Right kidney (tissue), 1 donor: ENCODE measurements around the gene LIPC.

Experiments used
- DNase-seq: peaks from one replicate; pipeline ENCODE4 v3.0.0-alpha.2; 2016

Gene LIPC

GRCh38 chr15:58495891-58496408, 64.2 kb downstream of the LIPC start:
- DNase-seq, result no peak

- no peak for DNase-seq
Measured at GRCh38 chr15:58497046-58497785, 65.4 kb downstream of the LIPC start.

GRCh38 chr15:58498821-58499580, 67.2 kb downstream of the LIPC start:
- no peak for DNase-seq

GRCh38 chr15:58501006-58501405, 69.2 kb downstream of the LIPC start:
- no peak for DNase-seq

DNA sequence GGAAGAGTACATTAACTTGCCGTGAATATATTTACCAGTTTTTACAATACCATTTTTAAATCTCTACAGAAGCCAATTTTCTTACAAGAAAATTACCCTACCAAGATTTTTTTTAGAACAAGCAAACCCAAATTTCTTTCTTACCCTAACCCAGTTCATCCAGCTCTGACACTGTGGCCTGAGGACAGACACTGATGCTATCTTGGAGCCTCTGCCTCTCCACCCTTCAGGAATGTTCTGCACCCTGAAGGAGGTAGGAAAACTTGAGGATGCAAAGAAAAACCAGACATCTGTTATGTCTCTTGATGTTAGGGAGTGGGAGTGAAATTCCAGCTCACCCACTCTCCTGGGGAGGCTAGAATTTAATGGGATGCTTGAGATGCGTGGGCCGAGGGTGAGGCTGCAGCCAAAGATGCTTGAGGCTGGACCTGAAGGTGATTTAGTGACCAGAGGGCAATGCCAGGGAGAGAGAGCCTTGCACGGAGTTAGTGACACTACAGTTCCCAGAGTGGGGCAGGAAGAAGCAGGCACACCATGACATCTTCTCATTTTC, 69.9 kb downstream of the LIPC start:
- DNase-seq, result no peak

DNA sequence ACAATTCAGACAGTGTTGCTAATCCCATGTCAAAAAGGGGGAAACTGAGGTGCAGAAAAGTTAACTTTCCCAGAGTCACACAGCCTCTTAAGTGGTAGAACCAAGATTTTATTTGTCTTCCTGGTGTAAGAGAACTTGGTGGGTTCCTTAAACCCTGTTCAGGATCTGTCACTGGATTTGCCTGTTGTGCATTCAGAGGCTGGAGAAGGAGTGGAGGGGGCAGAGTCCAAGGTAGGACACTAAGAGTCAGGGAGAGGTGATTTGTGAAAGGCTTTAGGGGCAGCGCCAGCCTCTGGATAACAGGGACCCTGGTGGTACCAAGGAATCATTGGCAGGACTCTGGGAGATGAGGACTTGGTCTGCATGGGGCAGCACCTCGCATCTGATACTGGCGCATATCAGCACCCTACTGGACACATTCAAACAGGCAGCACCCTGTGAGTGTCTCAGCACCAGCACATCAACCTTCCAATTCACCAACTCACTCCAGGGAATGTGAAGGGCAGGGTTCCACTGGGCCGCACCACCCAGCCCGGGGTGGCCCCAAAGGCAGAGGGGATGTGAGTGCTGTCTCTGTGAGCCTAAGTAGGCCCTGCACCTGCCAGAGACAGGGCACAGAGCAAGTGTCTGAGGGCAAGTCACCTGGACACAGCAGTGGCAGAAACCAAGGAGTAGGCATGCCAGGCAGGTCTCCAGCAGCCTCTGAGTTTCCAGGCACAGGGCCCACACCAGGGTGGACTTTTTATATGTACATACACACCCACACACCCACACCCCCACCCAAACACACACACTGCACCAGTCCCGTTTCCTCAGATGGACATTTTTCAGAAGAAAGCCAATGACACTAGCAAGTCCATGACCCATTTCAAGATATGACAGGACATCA, 71.6 kb downstream of the LIPC start:
- no peak for DNase-seq

DNA sequence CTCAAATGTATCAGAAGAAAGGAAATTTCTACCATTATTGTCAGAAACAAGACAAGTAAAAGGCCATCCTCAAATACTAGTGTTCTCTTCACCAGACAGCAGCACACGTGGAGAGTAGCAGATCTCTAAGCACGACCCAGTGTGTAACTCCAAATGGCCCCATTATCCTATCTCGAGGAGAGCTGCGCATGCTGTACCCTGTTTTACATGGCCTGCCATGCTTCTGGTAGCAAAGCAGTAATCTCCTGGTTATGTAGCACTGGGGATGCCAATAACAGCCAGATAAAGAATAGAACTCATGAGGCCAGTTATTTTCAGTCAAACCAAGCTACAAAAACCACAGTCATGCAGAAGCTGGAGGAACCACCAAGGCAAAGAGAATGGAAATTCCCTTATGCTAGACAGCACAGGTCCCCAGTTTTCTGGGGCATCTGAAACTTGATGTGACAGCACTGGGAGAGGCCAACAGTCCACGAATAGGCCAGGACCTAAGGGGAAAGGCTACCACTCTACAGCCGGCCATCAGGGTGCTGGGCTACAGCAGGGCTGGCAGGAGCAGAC, 73.0 kb downstream of the LIPC start:
- no peak for DNase-seq

- no peak for DNase-seq
Measured at GRCh38 chr15:58505581-58505980, 73.8 kb downstream of the LIPC start.

DNA sequence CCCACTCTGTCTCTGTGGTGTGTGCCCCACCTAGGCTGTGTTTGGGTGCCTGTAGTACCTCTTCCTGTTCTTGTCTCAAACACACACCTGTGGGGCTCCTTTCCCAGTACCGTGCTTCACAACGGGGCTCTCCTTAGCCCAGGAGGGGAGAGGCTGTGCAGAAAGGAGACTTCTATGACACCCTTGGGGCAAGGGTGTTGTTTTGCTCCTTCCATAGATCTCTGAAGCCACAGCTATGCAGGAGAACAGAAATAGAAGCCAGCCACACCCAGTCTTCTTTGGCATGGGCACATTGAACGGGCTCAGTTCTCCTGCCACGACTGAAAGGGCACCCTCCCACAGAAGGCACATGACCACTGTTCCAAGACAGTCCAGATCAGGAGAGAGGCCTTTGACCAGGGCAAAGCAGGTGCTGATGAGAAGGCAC, 74.3 kb downstream of the LIPC start:
- no peak for DNase-seq

DNA sequence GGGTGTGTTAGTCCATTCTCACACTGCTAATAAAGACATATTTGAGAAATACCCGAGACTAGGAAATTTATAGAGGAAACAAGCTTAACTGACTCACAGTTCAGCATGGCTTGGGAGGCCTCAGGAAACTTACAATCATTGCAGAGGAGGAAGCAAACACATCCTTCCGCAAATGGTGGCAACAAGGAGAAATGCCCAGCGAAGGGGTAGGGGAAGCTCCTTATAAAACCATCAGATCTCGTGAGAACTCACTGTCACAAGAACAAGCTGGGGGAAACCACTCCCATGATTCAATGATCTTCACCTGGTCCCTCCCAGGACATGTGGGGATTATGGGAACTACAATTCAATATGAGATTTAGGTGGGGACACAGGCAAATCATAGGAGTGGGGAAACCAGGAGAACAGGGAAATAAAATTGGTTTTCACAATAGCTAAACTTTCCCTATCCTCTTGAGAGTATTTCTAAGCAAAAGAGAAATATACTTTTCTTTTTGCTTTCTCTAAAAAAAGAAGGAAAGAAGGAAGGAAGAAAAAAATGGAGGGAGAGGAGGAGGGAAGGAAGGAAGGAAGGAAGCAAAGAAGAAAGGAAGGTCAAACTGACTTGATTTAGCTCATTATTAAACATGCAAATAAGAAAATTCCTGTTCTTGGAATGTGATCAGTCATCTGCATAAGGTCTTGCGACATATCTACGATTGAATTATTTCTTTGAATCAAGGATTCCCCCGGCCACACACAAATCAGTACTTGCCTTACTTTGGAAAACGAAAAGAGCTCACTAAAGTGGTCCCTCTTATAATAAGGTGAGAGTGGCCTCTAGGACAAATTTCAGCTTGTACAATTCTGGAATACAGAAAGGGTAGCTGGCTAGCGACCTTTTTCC, 75.2 kb downstream of the LIPC start:
- no peak for DNase-seq

GRCh38 chr15:58509556-58509955, 77.8 kb downstream of the LIPC start:
- DNase-seq, result no peak

DNA sequence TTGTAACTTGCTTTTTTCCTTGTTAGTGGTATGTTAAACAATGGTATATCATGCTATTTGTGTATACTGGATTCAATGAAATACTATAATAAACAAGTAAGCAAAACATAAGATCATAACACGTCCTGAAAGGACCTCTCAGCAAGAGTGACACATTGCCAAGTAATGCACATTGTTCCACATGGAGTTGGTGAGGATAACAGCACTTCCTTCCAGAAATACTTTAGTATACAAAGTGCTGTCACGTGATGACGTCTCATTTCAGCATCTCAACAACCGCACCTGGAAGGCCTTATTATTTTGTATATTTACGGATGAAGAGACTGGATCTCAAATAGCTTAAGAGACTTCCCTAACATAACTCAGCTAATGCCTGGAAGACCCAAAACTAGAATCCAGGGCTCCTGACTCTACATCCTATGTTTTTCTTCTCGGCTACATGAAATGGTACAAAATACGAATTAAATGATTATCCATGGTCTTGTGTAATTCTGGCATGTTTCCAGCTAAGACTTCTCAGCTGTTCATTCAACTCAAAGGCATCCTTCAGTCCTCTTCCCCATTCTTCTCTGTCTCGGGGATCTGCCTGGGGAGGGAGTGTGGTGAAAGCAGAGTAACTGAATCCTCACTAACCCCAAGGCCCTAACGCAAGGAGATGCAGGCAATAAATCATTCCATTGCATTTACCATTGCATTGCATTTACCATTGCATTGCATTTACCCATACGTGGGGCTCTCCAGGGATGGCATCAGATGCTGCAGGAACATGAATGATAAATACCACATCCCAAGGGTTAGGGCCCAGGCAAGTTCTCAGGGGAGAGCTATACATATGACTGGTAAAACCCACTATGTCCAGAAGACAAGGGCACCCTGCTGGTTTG, 79.2 kb downstream of the LIPC start:
- DNase-seq, result no peak

DNA sequence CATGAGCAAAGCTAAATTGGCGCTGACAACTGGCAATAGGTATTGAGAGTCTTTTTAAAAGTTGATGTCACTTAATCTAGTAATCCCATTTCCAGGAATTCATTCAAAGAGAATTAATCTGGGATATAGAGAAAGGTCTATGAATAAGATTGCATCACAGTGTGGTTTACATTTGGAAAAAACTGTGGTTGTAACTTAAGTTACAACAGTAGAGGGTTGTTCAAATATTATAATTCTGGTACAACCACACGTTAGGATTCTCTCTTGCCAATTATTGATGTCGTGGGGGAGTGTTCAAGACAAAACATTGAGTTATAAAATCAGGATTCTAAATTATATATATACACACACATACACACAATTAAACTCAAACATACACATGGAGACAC, 79.8 kb downstream of the LIPC start:
- no peak for DNase-seq

- no peak for DNase-seq
Measured at GRCh38 chr15:58512522-58512921, 80.7 kb downstream of the LIPC start.

- DNase-seq, result no peak
Measured at GRCh38 chr15:58513008-58513407, 81.2 kb downstream of the LIPC start.

DNA sequence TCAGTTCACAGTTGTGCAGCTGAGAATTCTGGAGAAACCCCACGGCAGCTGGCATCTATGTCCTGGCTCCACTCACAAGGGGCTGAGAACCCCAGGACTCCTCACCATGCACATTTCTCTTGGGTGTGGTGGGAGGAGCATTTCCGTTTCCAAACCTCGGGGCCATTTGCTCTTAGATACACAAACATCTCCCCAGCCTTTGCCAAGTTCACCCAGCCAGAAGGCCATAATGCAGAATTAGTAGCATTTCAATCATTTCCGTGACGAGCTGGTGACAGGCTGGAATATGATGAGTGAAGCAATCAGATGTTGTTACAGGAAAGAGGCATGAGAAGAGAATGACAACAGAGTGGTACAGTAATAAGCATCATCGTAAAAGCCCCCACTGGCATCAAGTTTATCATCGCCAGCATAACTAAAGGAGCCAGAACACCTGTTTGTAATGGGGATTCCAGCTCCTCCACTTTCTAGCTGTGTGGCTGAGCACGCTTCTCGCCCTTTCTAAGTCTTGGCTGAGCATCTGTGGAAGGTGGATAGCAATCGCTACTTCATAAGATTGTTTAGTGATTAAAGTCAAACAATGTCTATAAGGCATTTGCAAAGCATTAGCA, 82.0 kb downstream of the LIPC start:
- no peak for DNase-seq

- DNase-seq, result no peak
Measured at GRCh38 chr15:58515807-58516206, 84.0 kb downstream of the LIPC start.

DNA sequence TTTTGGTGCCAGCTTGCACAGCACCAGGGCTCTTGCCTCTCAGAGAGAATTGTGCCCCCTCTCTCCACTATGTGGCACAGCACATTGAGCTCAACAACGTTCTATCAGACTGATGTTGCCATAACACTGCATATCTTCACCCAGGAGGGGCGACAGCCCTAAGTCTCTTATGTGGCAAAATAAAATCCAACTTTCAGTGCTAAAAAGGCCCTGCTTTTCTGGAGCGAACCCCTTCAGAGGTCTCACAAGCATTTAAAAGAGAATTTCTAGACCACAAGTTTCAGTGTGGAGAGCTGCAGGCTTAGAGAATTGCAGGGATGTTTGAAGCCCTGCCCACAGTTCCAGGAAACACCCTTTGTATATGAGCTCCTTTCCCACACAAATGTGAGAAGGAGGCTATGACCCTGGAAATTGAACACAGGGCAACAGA, 85.5 kb downstream of the LIPC start:
- DNase-seq, result no peak
